Measurements from ENCODE around the gene DGKQ. TPM values are rescaled to one million over a fixed set of nuclear protein-coding genes. Genes with fewer than 3 reads are reported as not detected.

Gene DGKQ
- total and polyA plus RNA-seq, 2 of the 13 experiments (the other 11 are each of a cell fraction or from before 2014, with no cell fraction given): 4.5 to 7.2 TPM

GRCh38 chr4:993111-994029 is 20.0 kb upstream of the DGKQ start, which contains the start of gene SLC26A1 (continued):
- no peak for TF ChIP-seq PLSCR1 (CRISPR knock-in tag; IDR thresholded peaks at IDR 0.05; ENCODE audit: borderline replicate concordance)
- TF ChIP-seq ZNF816 (CRISPR knock-in tag; IDR thresholded peaks at IDR 0.05; ENCODE audit: borderline replicate concordance): 0 out of 2 replicates have a peak, but pooled peaks have one; percentile 13
- TF ChIP-seq ZNF451 (CRISPR knock-in tag; IDR thresholded peaks at IDR 0.05): no peak
- no peak for TF ChIP-seq RERE (CRISPR knock-in tag; IDR thresholded peaks at IDR 0.05; ENCODE audit: low read depth)
- TF ChIP-seq PAX8 (CRISPR knock-in tag; IDR thresholded peaks at IDR 0.05; ENCODE audit: borderline replicate concordance): no peak
- TF ChIP-seq GATA4 (IDR thresholded peaks at IDR 0.05; ENCODE audit: borderline replicate concordance, low read depth): no peak
- no peak for TF ChIP-seq ZNF720 (CRISPR knock-in tag; IDR thresholded peaks at IDR 0.05)
- no peak for TF ChIP-seq TEAD2 (CRISPR knock-in tag; IDR thresholded peaks at IDR 0.05)
- no peak for TF ChIP-seq ZNF615 (CRISPR knock-in tag; IDR thresholded peaks at IDR 0.05; ENCODE audit: borderline replicate concordance)
- TF ChIP-seq NFATC3 (CRISPR knock-in tag; IDR thresholded peaks at IDR 0.05): no peak
- TF ChIP-seq ZNF547 (CRISPR knock-in tag; IDR thresholded peaks at IDR 0.05): peak; percentile 85; the same call in 1 of the 2 replicates
- TF ChIP-seq SAP130 (CRISPR knock-in tag; IDR thresholded peaks at IDR 0.05; ENCODE audit: low read depth): peak; percentile 85
- TF ChIP-seq PCBP2 (optimal IDR thresholded peaks at IDR 0.05; ENCODE audit: low read depth, low read length, poor library complexity, severe bottlenecking): no peak
- TF ChIP-seq DRAP1 (CRISPR knock-in tag; IDR thresholded peaks at IDR 0.05): no peak
- TF ChIP-seq CHD2 (IDR thresholded peaks at IDR 0.05; ENCODE audit: low read depth, low read length): peak; percentile 52
